Measurements from ENCODE around the gene ARHGAP29.
"Not testable (repeated sequence)": the region's sequence is repeated elsewhere in the genome, so short reads cannot be mapped to it uniquely, and the experiment has no call there.

Gene ARHGAP29

DNA sequence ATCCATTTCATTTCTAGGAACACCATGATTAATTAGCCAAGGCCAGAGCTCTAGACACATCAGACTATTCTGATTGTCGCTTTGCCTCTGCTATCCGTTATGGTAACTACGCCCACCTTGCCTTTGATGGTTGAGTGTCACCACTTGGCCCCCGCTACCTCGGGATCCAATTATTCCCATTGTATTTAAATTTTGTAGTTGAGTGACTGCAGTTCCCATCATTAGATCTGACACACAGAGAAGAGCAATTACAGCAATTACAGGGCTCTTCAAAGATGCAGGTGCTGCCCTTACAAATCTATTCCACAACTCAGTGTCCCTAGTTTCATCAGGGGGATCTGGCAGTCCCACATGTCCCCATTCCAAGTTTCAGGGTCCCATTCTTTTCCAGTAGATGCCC is 71.5 kb downstream of the ARHGAP29 start:
- DNase-seq (ENCODE audit: low spot score), result no peak

GRCh38 chr1:94164885-94165284 is 72.5 kb downstream of the ARHGAP29 start:
- DNase-seq (ENCODE audit: low spot score), result not testable (repeated sequence)

- not testable (repeated sequence) for DNase-seq (ENCODE audit: low spot score)
These were observed 73.3 kb downstream of the ARHGAP29 start for GRCh38 chr1:94164121-94164520.

- not testable (repeated sequence) for DNase-seq (ENCODE audit: low spot score)
These were observed 74.1 kb downstream of the ARHGAP29 start for GRCh38 chr1:94163249-94163648.

GRCh38 chr1:94160811-94161210 is 76.6 kb downstream of the ARHGAP29 start:
- DNase-seq (ENCODE audit: low spot score), result peak; percentile 64

- no peak for DNase-seq (ENCODE audit: low spot score)
These were observed 81.2 kb downstream of the ARHGAP29 start for GRCh38 chr1:94156096-94156625.

- DNase-seq (ENCODE audit: low spot score), result no peak
These were observed 82.4 kb downstream of the ARHGAP29 start for GRCh38 chr1:94154989-94155388.

DNA sequence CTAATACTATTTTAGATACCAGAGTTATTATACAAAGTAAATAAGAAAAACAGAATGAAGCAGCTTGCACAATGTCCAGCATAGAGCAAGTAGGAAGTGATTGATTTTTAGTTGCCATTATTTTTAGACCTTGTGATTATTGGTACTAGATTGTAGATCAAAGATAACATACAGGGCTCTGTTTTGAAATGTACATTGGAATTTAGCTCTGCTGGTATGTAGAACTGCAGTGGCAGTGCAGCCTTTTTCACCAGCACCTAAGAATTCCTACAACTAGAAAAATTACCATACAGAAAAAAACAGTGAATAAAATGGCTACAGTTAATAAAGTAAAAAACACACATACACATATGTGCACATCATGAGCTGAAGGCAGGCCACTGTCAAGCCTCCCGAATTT is 84.3 kb downstream of the ARHGAP29 start:
- DNase-seq (ENCODE audit: low spot score), result no peak

GRCh38 chr1:94149166-94149565 is 88.2 kb downstream of the ARHGAP29 start:
- not testable (repeated sequence) for DNase-seq (ENCODE audit: low spot score)

DNA sequence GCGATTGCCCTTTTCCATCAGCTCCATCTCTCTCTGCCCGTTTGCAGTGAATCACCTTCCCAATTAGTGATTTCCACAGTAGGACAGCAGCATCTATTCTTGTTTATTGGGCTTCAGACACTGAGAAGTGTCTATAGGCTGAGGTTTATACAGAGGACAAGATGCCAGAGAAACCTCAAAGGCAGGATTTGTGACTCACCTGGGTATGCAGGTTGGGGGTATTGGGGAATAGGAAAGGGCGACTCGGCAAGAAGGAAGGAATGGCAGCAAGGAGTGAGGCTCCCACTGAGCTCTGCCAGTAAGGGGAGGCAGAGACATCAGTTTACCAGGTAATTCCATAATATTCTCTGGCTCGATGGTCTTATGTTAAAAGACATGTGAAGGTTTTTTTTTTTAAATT is 91.1 kb downstream of the ARHGAP29 start:
- no peak for DNase-seq (ENCODE audit: low spot score)

DNA sequence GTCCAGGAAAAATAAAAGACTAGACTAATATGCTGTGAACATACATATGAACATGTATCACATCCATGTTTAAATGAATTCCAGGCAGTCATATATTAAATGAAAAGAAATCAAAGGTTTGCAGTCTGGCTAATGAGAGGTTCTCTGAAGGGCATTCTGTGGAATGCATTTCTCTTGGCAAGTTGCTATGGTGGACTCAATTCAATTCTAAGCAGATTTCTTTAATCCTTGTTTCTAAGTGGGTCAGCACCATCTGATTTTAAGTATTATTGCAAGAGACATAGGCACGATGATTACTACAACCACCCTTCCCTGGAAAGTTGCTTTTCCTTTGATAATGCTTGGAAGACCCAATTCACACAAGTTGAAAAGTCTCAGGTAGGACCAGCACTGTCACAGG is 92.5 kb downstream of the ARHGAP29 start:
- DNase-seq (ENCODE audit: low spot score), result no peak

- no peak for DNase-seq (ENCODE audit: low spot score)
These were observed 93.6 kb downstream of the ARHGAP29 start for GRCh38 chr1:94143809-94144176.

GRCh38 chr1:94143173-94143808 is 94.1 kb downstream of the ARHGAP29 start:
- no peak for DNase-seq (ENCODE audit: low spot score)

DNA sequence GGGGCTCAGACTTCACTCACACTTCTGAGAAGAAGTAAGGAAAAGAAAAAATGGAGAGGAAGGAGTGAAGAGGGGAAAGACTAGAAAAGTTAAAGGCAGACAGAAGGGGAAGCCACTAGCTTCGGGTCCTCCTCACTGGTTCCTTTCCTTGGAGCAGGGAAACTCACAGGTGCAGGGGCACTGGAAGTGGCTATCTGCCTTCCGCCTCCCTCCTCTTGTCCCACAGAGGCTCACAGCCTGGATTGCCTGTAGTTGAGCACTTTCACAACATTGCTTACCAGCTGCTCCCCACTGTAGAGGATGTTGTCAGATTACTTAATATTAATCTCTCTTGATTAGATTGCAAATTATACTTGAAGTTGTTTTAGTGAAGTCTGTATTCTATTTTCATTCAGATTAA is 94.8 kb downstream of the ARHGAP29 start:
- DNase-seq (ENCODE audit: low spot score), result no peak

DNA sequence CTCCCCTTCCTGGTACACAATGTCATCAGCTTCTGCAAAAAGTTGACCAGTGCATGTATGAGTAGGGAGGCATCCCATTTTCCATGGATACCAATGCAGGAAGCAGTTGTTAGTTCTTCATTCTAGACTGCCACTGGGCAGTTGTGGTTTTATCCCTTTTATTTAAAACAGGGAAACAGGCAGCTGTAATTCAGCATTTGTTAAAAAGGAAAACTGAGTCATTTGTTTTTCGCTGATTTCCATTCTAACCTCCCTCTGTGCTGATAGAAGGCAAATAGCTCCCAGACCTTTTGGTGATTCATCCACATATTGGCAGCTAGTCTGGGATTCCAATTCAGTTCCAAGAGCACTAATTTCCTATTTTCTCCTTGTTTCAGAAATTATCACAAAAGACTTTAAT is 95.4 kb downstream of the ARHGAP29 start:
- DNase-seq (ENCODE audit: low spot score), result peak; percentile 63

DNA sequence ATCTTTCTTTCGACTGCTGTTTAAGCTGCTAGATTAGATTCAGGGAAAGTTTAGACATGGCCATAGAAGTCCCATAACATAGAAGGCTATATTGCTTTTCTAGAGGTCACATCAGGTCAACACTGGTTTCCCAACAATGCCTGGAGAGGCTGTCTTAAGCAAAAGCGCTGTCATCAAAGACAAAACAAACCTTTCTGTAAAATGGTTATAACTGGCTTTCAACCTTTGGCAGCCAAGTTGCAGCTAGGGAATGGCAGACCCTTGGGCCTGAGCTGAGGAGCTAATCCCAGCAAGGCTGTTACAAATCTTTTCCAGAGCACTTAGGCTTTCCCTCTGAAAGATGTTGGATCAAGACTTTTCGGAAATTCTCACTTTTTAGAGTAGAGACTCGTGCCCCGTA is 105.3 kb downstream of the ARHGAP29 start:
- no peak for DNase-seq (ENCODE audit: low spot score)

GRCh38 chr1:94130851-94131595 is 106.4 kb downstream of the ARHGAP29 start:
- no peak for DNase-seq (ENCODE audit: low spot score)

DNA sequence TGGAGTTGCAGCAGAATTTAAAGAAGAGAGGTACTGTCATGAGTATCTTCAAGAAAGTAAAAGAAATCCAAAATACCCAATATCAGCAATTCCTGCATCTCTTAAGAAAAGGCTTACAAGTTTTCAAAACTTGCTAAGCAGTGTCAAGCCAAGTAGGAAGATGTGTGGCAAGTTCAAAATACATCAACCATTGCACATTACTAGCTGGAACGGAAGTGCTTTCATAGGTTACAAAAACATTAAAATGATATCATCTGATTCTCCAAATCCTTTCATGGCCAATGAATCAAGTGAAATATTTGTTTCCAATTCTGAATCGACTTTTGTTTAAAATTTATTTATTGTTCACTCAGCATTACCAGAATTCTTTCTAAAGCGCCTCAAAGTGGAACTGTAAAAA is 110.7 kb downstream of the ARHGAP29 start:
- no peak for DNase-seq (ENCODE audit: low spot score)

DNA sequence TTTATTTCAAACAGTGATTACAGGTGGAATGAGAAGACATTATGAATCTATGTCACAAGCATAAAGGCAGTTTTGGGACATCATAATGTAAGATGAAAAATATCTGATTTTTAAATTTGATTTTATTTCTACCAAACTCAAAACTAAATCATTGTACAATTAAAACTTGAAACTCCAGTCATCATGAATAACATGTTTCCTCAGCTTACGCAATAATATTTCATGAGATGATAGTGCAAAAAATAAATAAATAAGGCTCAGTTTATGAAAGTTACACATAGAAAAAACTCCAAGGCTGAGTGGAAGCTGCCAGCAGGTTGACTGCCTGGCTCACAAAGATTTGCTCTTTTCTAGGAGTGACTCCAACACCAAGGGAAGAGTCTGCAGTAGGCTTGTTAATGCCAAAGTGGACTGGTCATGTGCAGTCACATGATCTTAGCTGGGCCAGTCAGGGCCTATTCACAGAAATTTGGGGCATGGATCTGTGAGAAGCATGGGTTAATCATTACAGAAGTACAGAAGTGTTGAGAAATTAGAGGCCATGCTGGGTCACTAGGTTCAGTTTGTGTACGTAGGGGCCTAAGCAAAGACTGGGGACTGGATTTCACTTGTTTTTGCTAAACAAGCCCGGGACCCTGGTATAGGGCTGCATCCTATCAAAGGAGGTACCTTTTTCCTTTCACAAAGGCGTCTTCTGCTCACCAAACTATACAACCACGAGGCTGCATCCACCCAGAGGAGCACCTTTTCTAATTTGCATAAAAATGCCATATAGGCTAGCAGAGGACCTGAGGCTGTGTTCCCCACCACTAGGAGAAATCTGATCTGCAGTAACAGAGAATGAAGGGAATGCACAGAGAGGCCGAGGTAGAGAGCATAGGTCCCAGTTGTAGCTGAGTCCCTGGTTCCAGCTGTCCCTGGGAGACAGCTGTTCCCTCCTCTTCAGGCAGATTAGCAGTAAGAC is 111.6 kb downstream of the ARHGAP29 start:
- no peak for DNase-seq (ENCODE audit: low spot score)

DNA sequence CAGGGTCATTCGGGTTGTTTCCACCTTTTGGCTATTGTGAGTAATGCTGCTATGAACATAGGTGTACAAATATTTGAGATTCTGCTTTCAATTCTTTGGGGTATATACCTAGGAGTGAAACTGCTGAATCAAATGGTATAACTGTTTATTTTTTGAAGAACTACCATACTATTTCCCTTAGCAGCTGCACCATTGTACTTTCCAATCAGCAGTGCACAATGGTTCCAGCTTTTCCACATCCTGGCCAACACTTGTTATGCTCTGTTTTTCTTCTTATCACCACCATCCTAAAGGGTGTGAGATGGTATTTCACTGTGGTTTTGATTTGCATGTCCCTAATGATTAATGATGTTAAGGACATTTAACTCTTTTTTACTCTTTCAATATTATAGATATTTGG is 112.8 kb downstream of the ARHGAP29 start:
- no peak for DNase-seq (ENCODE audit: low spot score)

DNA sequence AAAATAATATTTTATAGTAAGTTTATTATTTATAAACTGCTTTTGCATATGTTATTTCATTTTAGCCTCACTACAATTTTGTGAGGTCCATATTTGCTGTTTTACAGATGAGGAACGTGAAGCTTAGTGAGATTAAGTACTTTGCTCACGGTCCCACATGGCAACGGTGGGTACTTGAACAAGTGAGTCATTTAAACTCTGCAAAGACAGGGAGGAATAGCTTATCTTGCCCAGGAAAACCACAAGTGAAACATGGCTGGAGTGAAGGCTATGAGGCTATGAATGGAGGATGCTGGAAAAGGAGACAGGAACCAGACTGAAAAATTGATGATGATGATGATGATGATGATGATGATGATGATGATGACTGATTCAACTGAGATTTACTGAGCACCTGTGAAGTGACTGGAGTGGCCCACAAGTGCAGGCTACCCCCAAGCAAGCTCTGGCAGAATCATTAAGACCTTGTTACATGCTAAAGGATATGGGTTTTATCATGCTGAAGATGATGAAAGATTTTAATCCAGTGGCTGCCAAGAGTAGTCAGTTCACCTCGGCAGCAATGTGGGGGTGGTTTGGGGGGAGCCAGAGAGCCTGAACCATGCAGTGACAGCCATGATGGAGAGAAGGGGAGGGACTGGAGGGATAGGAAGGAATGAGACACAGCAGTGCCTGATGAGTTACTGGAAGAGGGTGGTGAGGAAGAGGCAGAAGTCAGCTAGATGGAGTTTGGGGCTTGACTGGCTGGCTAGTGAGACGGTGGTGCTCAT is 115.0 kb downstream of the ARHGAP29 start:
- no peak for DNase-seq (ENCODE audit: low spot score)
